Measurements from ENCODE around the gene NFKBIL1. TPM values are rescaled to one million over a fixed set of nuclear protein-coding genes. Genes with fewer than 3 reads are reported as not detected.

The NFKBIL1 gene
- total RNA-seq, 1 experiment from 2014 or later: 19.5 TPM

DNA sequence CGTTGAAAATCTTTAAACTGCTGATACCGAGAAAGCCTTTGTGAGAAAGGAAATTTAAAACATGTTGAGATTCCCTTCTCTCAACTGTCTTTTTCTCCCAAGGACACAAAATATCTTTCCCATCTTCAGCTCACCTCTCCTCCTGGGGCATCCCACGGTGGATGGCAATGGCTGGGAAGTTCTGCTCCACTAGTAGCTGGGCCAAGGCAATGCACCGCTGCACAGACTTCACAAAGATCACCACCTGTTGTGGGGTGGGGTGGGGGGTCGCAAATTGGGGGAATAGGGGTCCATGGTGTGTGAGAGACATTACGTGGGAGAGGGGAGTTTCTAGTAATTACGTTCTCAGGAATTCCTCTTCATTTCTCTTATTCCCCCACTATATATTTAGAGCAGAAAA, 16.2 kb upstream of the NFKBIL1 start (continued):
- TF ChIP-seq, protein P1, sequence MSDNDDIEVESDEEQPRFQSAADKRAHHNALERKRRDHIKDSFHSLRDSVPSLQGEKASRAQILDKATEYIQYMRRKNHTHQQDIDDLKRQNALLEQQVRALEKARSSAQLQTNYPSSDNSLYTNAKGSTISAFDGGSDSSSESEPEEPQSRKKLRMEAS (CRISPR knock-in tag; IDR thresholded peaks at IDR 0.05): no peak
- TF ChIP-seq PRRX2 (CRISPR knock-in tag; IDR thresholded peaks at IDR 0.05) (no peak), ZNF138 (CRISPR knock-in tag; conservative IDR thresholded peaks at IDR 0.05) (no peak), FOXJ3 (CRISPR knock-in tag; IDR thresholded peaks at IDR 0.05; ENCODE audit: borderline replicate concordance) (no peak), SP1 (CRISPR knock-in tag; conservative IDR thresholded peaks at IDR 0.05) (no peak)
- TF ChIP-seq, protein P2, sequence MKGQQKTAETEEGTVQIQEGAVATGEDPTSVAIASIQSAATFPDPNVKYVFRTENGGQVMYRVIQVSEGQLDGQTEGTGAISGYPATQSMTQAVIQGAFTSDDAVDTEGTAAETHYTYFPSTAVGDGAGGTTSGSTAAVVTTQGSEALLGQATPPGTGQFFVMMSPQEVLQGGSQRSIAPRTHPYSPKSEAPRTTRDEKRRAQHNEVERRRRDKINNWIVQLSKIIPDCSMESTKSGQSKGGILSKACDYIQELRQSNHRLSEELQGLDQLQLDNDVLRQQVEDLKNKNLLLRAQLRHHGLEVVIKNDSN (CRISPR knock-in tag; IDR thresholded peaks at IDR 0.05): no peak
- TF ChIP-seq, protein P3, sequence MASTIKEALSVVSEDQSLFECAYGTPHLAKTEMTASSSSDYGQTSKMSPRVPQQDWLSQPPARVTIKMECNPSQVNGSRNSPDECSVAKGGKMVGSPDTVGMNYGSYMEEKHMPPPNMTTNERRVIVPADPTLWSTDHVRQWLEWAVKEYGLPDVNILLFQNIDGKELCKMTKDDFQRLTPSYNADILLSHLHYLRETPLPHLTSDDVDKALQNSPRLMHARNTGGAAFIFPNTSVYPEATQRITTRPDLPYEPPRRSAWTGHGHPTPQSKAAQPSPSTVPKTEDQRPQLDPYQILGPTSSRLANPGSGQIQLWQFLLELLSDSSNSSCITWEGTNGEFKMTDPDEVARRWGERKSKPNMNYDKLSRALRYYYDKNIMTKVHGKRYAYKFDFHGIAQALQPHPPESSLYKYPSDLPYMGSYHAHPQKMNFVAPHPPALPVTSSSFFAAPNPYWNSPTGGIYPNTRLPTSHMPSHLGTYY (CRISPR knock-in tag; IDR thresholded peaks at IDR 0.05): no peak

DNA sequence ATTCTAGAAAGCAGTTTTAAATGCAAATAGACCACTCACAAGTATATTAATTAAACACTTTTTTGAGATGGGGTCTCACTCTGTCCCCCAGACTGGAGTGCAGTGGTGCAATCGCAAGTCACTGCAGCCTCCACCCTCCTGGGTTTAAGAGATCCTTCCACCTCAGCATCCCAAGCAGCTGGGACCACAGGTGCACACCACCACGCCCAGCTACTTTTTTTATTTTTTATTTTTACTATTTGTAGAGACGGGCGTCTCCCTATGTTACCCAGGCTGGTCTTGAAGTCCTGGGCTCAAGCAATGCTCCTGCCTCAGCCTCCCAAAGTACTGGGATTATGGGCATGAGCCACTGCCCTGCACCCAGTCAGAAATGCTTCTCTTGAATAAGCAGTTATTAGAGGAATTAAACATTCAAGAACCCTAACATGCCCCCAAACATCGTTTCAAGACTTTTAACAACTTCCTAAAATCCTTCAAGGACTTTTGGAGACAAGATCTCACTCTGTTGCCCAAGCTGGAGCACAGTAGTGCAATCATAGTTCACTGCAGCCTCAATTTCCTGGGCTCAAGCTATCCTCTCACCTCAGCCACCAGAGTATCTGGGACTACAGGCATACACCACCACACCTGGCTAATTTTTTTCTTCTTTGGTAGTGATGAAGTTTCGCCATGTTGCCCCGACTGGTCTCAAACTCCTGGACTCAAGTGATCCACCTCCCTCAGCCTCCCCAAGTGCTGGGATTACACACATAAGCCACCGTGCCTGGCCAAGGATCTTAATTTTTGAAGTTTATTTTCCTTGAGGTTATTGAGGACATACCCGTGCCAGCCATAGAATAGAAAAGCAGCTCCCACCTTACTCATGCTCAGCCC, 15.4 kb upstream of the NFKBIL1 start:
- Mint-ChIP-seq H3K4me3 (no peak overlapping the region), H3K9me3 (no peaks in the 10 kb centered on the region), H3K27ac (peak overlapping the region; percentile 45; the same call in 1 of the 2 replicates), H3K36me3 (peaks cover 73% of the 10 kb centered on the region), H3K4me1 (peaks cover 45% of the 10 kb centered on the region), H3K27me3 (ENCODE audit: low read depth) (no peaks in the 10 kb centered on the region)
- ChIA-PET POLR2A (no interaction called here), CTCF (interaction anchor here (1.0 to 1.3 kb wide), 4 partner anchors 37 to 49 kb away, joined by 3 to 6 read pairs (median 4); no protein-coding TSS in a partner anchor)
- DNase-seq (ENCODE audit: low spot score) (no peak), ATAC-seq (no peak)
- TF ChIP-seq, protein P4, sequence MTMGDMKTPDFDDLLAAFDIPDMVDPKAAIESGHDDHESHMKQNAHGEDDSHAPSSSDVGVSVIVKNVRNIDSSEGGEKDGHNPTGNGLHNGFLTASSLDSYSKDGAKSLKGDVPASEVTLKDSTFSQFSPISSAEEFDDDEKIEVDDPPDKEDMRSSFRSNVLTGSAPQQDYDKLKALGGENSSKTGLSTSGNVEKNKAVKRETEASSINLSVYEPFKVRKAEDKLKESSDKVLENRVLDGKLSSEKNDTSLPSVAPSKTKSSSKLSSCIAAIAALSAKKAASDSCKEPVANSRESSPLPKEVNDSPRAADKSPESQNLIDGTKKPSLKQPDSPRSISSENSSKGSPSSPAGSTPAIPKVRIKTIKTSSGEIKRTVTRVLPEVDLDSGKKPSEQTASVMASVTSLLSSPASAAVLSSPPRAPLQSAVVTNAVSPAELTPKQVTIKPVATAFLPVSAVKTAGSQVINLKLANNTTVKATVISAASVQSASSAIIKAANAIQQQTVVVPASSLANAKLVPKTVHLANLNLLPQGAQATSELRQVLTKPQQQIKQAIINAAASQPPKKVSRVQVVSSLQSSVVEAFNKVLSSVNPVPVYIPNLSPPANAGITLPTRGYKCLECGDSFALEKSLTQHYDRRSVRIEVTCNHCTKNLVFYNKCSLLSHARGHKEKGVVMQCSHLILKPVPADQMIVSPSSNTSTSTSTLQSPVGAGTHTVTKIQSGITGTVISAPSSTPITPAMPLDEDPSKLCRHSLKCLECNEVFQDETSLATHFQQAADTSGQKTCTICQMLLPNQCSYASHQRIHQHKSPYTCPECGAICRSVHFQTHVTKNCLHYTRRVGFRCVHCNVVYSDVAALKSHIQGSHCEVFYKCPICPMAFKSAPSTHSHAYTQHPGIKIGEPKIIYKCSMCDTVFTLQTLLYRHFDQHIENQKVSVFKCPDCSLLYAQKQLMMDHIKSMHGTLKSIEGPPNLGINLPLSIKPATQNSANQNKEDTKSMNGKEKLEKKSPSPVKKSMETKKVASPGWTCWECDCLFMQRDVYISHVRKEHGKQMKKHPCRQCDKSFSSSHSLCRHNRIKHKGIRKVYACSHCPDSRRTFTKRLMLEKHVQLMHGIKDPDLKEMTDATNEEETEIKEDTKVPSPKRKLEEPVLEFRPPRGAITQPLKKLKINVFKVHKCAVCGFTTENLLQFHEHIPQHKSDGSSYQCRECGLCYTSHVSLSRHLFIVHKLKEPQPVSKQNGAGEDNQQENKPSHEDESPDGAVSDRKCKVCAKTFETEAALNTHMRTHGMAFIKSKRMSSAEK (CRISPR knock-in tag; IDR thresholded peaks at IDR 0.05; ENCODE audit: borderline replicate concordance): 0 out of 2 replicates have a peak, but pooled peaks have one; percentile 11
- TF ChIP-seq ZNF671 (CRISPR knock-in tag; IDR thresholded peaks at IDR 0.05) (no peak), FOXP1 (CRISPR knock-in tag; IDR thresholded peaks at IDR 0.05; ENCODE audit: borderline replicate concordance) (no peak)

DNA sequence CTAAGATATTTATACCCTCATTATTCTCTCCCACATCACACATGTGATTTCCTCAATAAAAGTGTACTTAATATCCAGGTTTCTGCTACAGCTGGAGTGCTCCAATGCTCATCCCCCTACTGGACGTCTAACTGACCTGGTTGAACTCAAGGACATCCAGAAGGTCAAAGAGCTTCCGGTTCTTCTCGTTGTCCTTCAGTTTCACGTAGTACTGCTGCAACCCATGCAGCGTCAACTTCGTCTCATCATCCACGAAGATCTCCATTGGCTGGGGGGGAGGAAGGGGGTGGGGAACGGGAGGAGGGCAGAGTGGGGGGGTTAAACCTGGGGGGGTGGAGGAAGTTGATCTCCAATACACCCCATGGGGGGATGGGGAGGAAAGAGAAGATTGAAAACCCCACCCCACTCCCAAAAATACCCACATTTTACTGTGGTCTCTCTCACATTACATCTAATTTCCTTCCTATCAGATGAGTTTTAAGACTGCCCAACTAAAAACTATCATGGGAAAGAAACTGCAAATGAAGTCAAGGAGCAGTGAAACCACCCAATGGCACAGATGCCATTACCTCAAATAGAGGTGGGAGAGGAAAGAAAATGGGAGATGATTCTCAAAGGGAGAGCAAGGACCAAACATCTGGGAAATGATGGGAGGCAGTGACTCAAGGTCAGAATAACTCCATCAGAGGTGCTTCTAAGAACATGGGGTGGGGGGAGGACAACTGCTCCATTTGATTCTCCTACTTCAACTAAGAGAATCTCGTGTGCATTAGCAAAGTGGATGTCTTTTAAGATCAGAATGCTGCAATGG, 14.6 kb upstream of the NFKBIL1 start:
- CTCF ChIA-PET: interaction anchor here (0.5 kb wide), 1 partner anchor 34 kb away, joined by 3 read pairs; no protein-coding TSS in a partner anchor
- Mint-ChIP-seq H3K4me1 (peaks cover 48% of the 10 kb centered on the region), H3K27ac (peak overlapping the region; percentile 53), H3K9me3 (no peaks in the 10 kb centered on the region), H3K4me3 (no peak overlapping the region), H3K36me3 (peaks cover 78% of the 10 kb centered on the region), H3K27me3 (ENCODE audit: low read depth) (no peaks in the 10 kb centered on the region)
- no peak for TF ChIP-seq OVOL2 (CRISPR knock-in tag; IDR thresholded peaks at IDR 0.05; ENCODE audit: borderline replicate concordance)
- DNase-seq (ENCODE audit: low spot score): no peak
- POLR2A ChIA-PET: no interaction called here
- ATAC-seq: no peak
